ENCODE results near the gene MRAS.

- TF ChIP-seq CTCF (IDR thresholded peaks at IDR 0.05) (no peak), POLR2A (IDR thresholded peaks at IDR 0.05) (no peak)
These were observed 92.2 kb downstream of the MRAS start for GRCh38 chr3:138440596-138440995.
